ENCODE measurements around the gene CHCHD1.

The CHCHD1 gene

DNA sequence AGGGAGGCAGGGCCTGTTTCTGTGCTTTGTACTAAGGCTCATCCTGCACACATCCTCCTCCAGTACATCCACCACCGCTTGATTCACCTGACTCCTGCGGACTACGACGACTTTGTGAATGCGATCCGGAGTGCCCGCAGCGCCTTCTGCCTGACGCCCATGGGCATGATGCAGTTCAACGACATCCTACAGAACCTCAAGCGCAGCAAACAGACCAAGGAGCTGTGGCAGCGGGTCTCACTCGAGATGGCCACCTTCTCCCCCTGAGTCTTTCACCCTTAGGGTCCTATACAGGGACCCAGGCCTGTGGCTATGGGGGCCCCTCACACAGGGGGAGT is 19.4 kb downstream of the CHCHD1 start:
- DNase-seq (ENCODE audit: low read depth, low spot score) = no peak
- H3K27ac ChIP-seq (ENCODE audit: low read length) = no peak overlapping the region
- no peaks in the 10 kb centered on the region for H3K27me3 ChIP-seq (ENCODE audit: control insufficient read depth, insufficient read depth, low read length)
- H3K4me1 ChIP-seq (ENCODE audit: control insufficient read depth, insufficient read depth, low read length) = no peaks in the 10 kb centered on the region
- no peaks in the 10 kb centered on the region for H3K9me3 ChIP-seq (ENCODE audit: control insufficient read depth, insufficient read depth, low read length)
- no peak overlapping the region for H3K4me3 ChIP-seq (ENCODE audit: low read length)
- H3K36me3 ChIP-seq (ENCODE audit: control insufficient read depth, insufficient read depth, low read length) = peaks cover 31% of the 10 kb centered on the region
- WGBS (ENCODE audit: insufficient coverage, insufficient read length) = no CpG with 5 or more reads among the region's 13 CpGs

DNA sequence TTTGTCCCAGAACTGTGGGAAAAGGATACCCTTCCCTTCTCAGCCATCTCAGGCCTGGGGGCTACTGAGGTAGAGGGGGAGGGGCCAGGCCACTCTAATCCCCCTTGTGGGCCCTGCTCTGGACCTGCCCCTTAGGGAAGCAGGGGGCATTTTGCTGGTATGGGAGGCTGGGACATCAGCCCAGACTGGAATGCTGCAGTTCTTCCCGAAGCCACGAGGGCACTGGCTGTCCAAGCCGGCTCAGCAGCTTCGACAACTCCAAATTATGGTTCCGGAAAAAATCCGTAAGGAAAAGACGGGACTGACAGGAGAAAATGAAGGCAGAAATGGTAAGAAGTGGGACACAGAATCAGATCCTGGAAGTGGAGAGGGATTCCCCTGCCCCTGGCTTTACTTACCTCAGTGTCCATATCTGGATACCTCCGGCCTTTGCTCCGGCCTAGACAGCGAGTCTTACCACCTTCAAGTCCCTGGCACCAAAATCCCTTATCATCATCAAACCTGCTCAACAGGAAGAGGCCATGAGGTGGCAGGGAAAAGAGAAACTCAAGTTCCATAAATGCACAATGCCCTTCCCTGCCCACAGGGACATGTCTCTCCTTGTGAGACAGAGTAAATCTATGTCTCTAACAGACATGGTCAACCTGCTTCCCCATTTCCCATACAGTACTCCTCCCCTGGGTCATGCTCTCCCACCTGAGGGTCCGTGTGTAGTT is 20.6 kb downstream of the CHCHD1 start:
- H3K27ac ChIP-seq (ENCODE audit: low read length) = no peak overlapping the region
- WGBS (ENCODE audit: insufficient coverage, insufficient read length) = no CpG with 5 or more reads among the region's 11 CpGs
- H3K4me3 ChIP-seq (ENCODE audit: low read length) = no peak overlapping the region
- DNase-seq (ENCODE audit: low read depth, low spot score) = no peak
- H3K27me3 ChIP-seq (ENCODE audit: control insufficient read depth, insufficient read depth, low read length) = no peaks in the 10 kb centered on the region
- no peaks in the 10 kb centered on the region for H3K9me3 ChIP-seq (ENCODE audit: control insufficient read depth, insufficient read depth, low read length)
- peaks cover 31% of the 10 kb centered on the region for H3K36me3 ChIP-seq (ENCODE audit: control insufficient read depth, insufficient read depth, low read length)
- H3K4me1 ChIP-seq (ENCODE audit: control insufficient read depth, insufficient read depth, low read length) = no peaks in the 10 kb centered on the region

DNA sequence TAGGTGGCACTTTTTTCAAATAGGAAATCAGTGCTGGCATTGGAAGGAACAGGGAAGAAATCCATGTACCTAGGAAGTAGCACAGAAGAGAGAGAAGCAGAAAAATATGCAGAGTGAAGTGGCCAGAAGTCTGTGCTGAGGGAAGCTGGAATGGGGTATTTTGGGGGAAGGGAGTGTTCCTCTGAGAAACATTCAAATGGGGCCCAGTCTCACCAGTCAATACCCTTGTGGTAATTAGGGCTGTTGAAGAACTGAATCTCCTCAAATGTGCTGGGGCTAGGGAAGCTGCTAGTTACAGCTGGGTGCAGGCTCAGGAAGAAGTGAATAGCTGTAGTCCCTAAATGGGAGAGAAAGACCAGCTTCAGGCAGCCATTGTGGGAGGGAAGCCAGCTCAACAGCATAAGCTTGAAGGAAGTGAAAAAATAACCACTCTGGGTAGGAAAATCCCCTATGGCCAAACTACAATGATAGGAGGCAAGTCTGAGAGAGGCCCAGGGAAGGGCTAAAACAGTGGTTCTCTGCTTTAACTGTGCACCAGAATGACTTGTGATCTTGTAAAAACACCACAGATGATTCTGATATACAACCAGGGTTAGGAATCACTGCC is 21.9 kb downstream of the CHCHD1 start:
- DNase-seq (ENCODE audit: low read depth, low spot score) = no peak
- Histone ChIP-seq H3K9me3 (ENCODE audit: control insufficient read depth, insufficient read depth, low read length) (no peaks in the 10 kb centered on the region), H3K27me3 (ENCODE audit: control insufficient read depth, insufficient read depth, low read length) (no peaks in the 10 kb centered on the region), H3K4me1 (ENCODE audit: control insufficient read depth, insufficient read depth, low read length) (no peaks in the 10 kb centered on the region), H3K27ac (ENCODE audit: low read length) (no peak overlapping the region), H3K4me3 (ENCODE audit: low read length) (no peak overlapping the region), H3K36me3 (ENCODE audit: control insufficient read depth, insufficient read depth, low read length) (peaks cover 36% of the 10 kb centered on the region)

DNA sequence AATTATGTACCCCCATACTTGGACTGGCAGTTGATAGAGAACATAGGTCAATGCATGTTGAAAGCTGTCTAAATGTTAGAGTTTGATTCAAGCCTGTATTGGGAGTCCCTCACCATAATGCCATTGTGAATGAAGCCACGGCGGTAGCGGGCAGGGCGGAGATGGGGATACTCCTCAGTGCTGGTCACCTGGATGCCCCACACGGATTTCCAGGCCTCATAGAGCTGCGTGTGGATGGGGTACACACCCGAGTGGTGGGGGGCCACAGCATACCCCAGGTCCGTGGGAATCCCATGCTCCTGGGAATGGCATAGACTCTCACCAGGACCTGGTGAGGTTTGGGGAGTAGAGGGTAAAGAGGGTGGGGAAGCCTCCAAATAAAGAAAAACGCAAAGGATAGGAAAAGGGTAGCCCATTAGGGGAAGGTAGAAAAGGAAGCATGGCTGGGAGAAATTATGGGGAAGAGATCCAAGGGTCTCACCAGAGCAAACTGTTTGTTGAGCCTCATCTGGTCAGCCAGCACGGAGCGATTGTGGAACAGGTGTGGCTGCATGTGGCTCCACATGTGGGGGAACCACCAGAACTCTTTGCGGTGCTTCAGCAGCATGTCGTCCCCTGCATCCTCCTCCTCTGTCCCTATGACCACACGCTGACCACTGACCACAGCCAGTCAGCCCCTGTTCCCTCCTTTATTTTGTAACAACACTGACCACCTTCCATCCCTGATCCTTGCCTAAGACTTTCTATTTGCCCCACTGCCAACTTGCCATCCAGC is 24.5 kb downstream of the CHCHD1 start:
- H3K36me3 ChIP-seq (ENCODE audit: control insufficient read depth, insufficient read depth, low read length) = peaks cover 27% of the 10 kb centered on the region
- DNase-seq (ENCODE audit: low read depth, low spot score) = no peak
- no peak overlapping the region for H3K27ac ChIP-seq (ENCODE audit: low read length)
- H3K4me1 ChIP-seq (ENCODE audit: control insufficient read depth, insufficient read depth, low read length) = no peaks in the 10 kb centered on the region; the same call in 1 of the 2 replicates
- WGBS (ENCODE audit: insufficient coverage, insufficient read length) = no CpG with 5 or more reads among the region's 14 CpGs
- H3K27me3 ChIP-seq (ENCODE audit: control insufficient read depth, insufficient read depth, low read length) = no peaks in the 10 kb centered on the region
- no peaks in the 10 kb centered on the region for H3K9me3 ChIP-seq (ENCODE audit: control insufficient read depth, insufficient read depth, low read length)
- no peak overlapping the region for H3K4me3 ChIP-seq (ENCODE audit: low read length)

DNA sequence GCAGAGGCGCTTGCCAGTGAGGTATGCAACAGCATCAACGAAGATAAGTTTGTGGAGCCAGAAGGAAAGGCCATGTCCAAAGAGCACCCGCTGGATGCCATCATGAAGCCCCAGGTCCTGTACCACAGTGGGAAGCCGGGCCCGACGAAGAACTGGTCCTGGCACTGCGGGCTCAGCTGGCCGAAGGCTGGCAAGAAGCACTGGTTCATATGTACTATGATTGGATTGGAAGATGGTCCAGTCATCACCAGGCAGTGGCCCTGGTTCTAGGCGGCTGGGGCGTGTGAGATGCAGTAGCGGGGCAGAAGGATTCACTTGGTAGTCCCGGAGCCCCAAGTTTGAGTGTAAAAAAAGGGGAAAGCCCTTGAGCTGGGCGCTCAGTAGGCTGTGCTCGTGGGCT is 25.6 kb downstream of the CHCHD1 start:
- Histone ChIP-seq H3K27ac (ENCODE audit: low read length) (no peak overlapping the region), H3K9me3 (ENCODE audit: control insufficient read depth, insufficient read depth, low read length) (no peaks in the 10 kb centered on the region), H3K4me3 (ENCODE audit: low read length) (no peak overlapping the region), H3K36me3 (ENCODE audit: control insufficient read depth, insufficient read depth, low read length) (peaks cover 23% of the 10 kb centered on the region), H3K4me1 (ENCODE audit: control insufficient read depth, insufficient read depth, low read length) (no peaks in the 10 kb centered on the region; the same call in 1 of the 2 replicates), H3K27me3 (ENCODE audit: control insufficient read depth, insufficient read depth, low read length) (no peaks in the 10 kb centered on the region)
- DNase-seq (ENCODE audit: low read depth, low spot score) = no peak
- WGBS (ENCODE audit: insufficient coverage, insufficient read length) = no CpG with 5 or more reads among the region's 14 CpGs

DNA sequence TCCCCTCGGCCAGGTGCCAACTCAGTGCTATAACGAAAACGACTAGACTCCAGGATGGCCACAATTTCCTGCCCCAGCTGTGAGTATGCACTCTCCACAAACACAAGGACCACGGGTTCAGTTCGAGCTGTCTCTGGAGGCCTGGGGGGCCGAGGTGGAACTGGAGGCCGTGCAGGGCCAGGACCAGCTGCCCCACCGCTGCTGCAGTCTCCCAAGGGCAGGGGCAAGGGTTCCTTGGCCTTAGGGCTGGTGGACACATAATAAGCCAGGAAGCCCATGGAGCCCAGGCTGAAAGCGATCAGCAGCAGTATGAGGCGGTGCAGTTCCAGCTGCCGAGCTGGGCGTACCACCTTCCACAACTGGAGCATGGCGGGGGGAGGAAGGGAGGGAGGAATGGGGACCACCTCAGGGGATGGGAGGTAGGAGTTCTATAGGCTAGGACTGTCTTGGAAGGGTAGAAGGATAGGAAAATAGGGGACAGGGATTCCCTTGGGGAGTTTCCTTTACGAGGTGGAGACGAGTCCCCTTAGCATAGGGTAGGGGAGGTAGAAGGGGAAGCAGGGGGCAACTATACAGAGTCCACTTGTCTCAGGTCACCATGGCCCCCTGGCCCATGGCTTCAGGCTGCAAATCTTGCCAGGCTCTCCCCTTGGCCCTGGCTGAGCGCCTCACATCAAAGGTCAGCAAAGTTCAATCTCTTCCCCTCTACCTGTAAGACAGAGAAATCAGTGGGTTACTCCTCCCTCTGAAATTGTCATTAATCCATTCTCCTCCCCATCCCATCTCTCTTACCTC is 26.4 kb downstream of the CHCHD1 start:
- Histone ChIP-seq H3K27ac (ENCODE audit: low read length) (no peak overlapping the region), H3K36me3 (ENCODE audit: control insufficient read depth, insufficient read depth, low read length) (peaks cover 15% of the 10 kb centered on the region), H3K4me1 (ENCODE audit: control insufficient read depth, insufficient read depth, low read length) (no peaks in the 10 kb centered on the region; the same call in 1 of the 2 replicates), H3K4me3 (ENCODE audit: low read length) (no peak overlapping the region), H3K9me3 (ENCODE audit: control insufficient read depth, insufficient read depth, low read length) (no peaks in the 10 kb centered on the region), H3K27me3 (ENCODE audit: control insufficient read depth, insufficient read depth, low read length) (no peaks in the 10 kb centered on the region)
- WGBS (ENCODE audit: insufficient coverage, insufficient read length) = no CpG with 5 or more reads among the region's 16 CpGs
- no peak for DNase-seq (ENCODE audit: low read depth, low spot score)

DNA sequence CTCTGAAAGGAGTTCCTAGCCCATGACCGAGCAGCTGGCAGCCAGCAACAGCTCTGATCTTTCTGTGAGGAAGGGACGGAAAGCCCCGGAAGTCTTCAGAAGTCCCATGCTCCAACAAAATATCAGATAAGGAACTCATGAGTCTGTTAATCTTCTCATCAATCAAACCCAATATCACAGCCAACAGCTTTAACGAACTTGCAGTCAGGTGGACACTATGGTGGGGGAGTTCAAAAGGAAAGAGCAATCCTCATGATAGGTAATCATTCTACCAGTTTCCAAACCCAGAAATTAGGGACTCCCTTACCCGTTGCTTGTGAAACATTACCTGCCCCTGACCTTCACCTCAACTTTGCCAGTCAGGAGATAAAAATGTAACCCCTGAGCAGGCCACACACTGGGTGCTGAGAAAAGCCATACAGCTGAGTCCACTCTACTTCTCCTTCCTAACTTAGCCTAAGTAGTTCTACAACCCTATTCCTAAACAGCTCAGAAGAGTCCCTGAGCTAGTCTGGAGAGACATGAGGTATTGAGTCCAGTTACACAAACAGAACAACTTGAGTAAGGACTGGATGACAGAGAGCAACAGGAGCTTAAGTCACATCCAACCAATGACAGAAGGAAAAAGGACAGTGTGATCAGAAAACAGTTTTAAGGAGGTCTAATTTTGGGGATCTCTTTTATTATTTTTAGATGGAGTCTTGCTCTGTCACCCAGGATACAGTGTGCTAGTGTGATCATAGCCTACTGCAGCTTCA is 27.4 kb downstream of the CHCHD1 start:
- no peaks in the 10 kb centered on the region; the same call in 1 of the 2 replicates for H3K4me1 ChIP-seq (ENCODE audit: control insufficient read depth, insufficient read depth, low read length)
- no peak for DNase-seq (ENCODE audit: low read depth, low spot score)
- no CpG with 5 or more reads among the region's 5 CpGs for WGBS (ENCODE audit: insufficient coverage, insufficient read length)
- H3K27ac ChIP-seq (ENCODE audit: low read length) = no peak overlapping the region
- H3K9me3 ChIP-seq (ENCODE audit: control insufficient read depth, insufficient read depth, low read length) = no peaks in the 10 kb centered on the region
- peaks cover 9% of the 10 kb centered on the region for H3K36me3 ChIP-seq (ENCODE audit: control insufficient read depth, insufficient read depth, low read length)
- no peak overlapping the region for H3K4me3 ChIP-seq (ENCODE audit: low read length)
- H3K27me3 ChIP-seq (ENCODE audit: control insufficient read depth, insufficient read depth, low read length) = no peaks in the 10 kb centered on the region

DNA sequence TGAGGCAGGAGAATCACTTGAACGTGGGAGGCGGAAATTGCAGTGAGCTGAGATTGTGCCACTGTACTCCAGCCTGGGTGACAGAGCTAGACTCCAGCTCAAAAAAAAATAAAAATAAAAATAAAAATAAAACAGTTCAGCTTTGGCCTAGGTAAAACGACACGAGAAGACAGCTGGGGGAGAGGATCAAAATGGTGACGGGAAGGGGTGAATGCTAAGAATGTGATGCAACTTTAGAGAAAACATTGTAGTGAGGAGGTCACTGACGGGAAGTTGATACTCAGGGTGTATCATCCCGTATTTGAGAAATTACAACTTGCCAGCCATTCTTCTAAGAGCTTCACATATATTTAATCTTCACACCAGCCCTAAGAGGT is 28.5 kb downstream of the CHCHD1 start:
- DNase-seq (ENCODE audit: low read depth, low spot score) = no peak
- Histone ChIP-seq H3K27me3 (ENCODE audit: control insufficient read depth, insufficient read depth, low read length) (no peaks in the 10 kb centered on the region), H3K27ac (ENCODE audit: low read length) (no peak overlapping the region), H3K9me3 (ENCODE audit: control insufficient read depth, insufficient read depth, low read length) (no peaks in the 10 kb centered on the region), H3K4me3 (ENCODE audit: low read length) (no peak overlapping the region; the same call in 1 of the 2 replicates), H3K4me1 (ENCODE audit: control insufficient read depth, insufficient read depth, low read length) (no peaks in the 10 kb centered on the region; the same call in 1 of the 2 replicates), H3K36me3 (ENCODE audit: control insufficient read depth, insufficient read depth, low read length) (peaks cover 8% of the 10 kb centered on the region)
- no CpG with 5 or more reads among the region's 7 CpGs for WGBS (ENCODE audit: insufficient coverage, insufficient read length)

DNA sequence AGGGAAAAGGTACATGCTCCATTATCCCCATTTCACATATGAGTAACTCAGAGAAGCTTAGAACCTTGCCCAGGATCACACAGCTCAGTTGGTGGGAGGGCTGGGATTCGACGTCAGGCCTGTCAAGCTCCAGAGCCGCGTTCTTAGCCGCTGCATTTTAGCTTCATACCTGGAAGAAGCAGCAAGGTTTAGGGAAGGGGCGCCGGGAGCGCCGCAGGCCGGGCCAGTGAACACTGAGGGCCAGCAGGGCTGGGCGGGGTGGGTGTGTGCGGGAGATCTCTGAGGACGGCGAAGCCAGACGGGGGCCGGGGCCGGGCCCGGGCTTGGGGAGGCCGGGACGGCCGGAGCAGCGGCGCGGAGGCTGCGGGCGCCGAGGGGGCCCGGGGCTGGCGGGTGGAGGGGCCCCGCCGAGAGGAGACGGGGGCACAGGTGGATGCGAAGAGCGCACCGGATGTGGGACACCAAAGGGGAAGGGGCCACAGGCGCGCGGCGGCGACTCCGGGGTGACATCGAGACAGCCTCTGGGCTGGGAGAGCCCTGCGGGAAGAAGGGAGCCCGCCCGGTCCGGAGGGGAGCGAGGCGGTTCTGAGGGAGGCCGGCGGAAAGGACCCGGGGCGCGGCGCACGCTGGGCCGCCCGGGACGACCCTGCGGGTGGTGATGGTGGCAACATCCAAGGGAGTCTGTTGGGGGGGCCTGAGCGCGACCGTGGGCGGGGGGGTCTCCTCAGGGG is 29.1 kb downstream of the CHCHD1 start:
- Histone ChIP-seq H3K27ac (ENCODE audit: low read length) (no peak overlapping the region), H3K4me3 (ENCODE audit: low read length) (peak overlapping the region; percentile 76), H3K4me1 (ENCODE audit: control insufficient read depth, insufficient read depth, low read length) (no peaks in the 10 kb centered on the region; the same call in 1 of the 2 replicates), H3K36me3 (ENCODE audit: control insufficient read depth, insufficient read depth, low read length) (peaks cover 4% of the 10 kb centered on the region), H3K9me3 (ENCODE audit: control insufficient read depth, insufficient read depth, low read length) (no peaks in the 10 kb centered on the region), H3K27me3 (ENCODE audit: control insufficient read depth, insufficient read depth, low read length) (no peaks in the 10 kb centered on the region)
- no peak for DNase-seq (ENCODE audit: low read depth, low spot score)
- WGBS (ENCODE audit: insufficient coverage, insufficient read length) = no CpG with 5 or more reads among the region's 63 CpGs

All from iPS DF 6.9 (cell line).